ENCODE data around the gene UXS1.

DNA sequence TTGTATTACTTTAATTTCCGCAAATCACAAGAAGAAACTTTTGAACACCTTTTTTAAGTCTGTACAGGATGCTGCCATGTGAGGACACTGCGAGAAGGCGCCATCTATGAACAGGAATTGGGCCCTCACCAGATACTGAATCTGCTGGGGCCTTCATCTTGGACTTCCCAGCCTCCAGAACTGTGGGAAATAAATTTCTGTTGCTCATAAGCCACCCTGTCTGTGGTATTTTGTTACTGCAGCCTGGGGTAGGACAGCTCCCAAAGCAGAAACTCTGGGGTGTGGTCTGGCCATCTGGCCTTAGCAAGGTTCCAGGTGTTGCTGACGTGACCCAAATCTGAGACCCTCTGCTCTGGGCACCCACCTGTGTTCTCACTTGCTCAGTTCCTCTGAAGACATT lies 16.5 kb downstream of the UXS1 start:
- TF ChIP-seq, protein P1, sequence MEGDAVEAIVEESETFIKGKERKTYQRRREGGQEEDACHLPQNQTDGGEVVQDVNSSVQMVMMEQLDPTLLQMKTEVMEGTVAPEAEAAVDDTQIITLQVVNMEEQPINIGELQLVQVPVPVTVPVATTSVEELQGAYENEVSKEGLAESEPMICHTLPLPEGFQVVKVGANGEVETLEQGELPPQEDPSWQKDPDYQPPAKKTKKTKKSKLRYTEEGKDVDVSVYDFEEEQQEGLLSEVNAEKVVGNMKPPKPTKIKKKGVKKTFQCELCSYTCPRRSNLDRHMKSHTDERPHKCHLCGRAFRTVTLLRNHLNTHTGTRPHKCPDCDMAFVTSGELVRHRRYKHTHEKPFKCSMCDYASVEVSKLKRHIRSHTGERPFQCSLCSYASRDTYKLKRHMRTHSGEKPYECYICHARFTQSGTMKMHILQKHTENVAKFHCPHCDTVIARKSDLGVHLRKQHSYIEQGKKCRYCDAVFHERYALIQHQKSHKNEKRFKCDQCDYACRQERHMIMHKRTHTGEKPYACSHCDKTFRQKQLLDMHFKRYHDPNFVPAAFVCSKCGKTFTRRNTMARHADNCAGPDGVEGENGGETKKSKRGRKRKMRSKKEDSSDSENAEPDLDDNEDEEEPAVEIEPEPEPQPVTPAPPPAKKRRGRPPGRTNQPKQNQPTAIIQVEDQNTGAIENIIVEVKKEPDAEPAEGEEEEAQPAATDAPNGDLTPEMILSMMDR (IDR thresholded peaks at IDR 0.05) = no peak
- no peak for TF ChIP-seq POLR2A (IDR thresholded peaks at IDR 0.05)
- TF ChIP-seq EP300 (IDR thresholded peaks at IDR 0.05; ENCODE audit: low read depth) = no peak

Measured in transverse colon (tissue), 3 donors.